Neutrophil (primary cell): ENCODE measurements around the gene GNA12.

Source experiments
- H3K27ac ChIP-seq: fragments of 200-600 bp; sonication (generic); 2 replicates; pipeline ENCODE4 v1.5.1; 2016; ENCODE audit warnings: mild to moderate bottlenecking, moderate library complexity
- H3K27me3 ChIP-seq: fragments of 200-600 bp; sonication (generic); 2 replicates; pipeline ENCODE4 v1.6.0; 2016; ENCODE audit warnings: mild to moderate bottlenecking
- H3K36me3 ChIP-seq: fragments of 200-600 bp; sonication (generic); 2 replicates; pipeline ENCODE4 v1.5.1; 2017
- H3K4me1 ChIP-seq, 2 experiments: fragments of 200-600 bp in 1 of 2; sonication (generic) in 1 of 2; 1 replicate in 1 of 2; 2 replicates in 1 of 2; pipeline versions ENCODE4 v1.5.1 to v1.6.1; 2013 to 2016; ENCODE audit warnings: low read depth in 1 of 2, low read length in 1 of 2, mild to moderate bottlenecking in 1 of 2, moderate library complexity in 1 of 2; ENCODE audit not compliant: control insufficient read depth in 1 of 2, insufficient read depth in 1 of 2
- H3K4me3 ChIP-seq, 2 experiments: fragments of 200-600 bp in 1 of 2; sonication (generic) in 1 of 2; 1 replicate in 1 of 2; 2 replicates in 1 of 2; pipeline ENCODE4 v1.5.1; 2013 to 2016; ENCODE audit warnings: low read depth in 1 of 2, low read length in 1 of 2, mild to moderate bottlenecking in 1 of 2, moderate library complexity in 1 of 2
- H3K9me3 ChIP-seq: fragments of 200-600 bp; sonication (generic); 2 replicates; pipeline ENCODE4 v1.5.1; 2016
- TF ChIP-seq, protein P1 (sequence below): fragments of 200-600 bp; sonication (generic); IDR thresholded peaks from 2 replicates; pipeline ENCODE4 v1.5.1; 2016; ENCODE audit warnings: antibody characterized with exemption

GNA12 gene

DNA sequence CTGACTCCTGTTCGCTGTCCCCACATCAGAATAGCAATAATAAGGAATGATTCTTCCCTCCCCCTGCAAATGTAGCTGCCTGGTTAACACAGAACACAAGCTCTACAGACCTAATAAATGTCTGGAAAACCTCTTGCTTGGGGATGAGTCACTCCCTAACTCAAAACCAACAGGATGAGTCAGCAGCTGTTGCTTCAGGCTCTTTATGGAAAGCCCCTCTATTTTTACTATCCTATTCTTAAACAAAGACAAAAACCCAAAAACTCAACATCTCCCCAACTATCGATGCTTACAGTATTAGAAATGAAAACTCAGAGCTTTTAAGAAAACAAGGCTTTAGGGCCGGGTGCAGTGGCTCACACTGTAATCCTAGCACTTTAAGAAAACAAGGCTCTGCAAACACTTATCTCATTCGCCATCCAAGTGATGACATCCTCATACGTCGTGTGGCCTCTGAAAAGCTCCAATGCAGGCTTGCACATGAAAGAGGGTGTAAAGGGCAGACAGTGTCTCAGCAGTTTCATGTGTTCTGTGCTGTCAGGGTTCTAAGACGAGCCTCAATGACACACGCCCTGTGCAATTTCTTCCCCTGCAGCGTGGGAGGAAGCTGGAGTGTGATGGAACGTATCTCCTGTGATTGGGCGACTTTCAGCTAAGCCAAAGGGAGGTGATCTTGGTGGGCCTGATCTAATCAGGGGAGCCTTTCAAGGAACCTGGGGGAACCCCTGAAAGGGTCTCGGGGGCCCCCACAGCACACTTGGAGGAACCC lies 86.0 kb downstream of the GNA12 start:
- Histone ChIP-seq H3K4me1 (no peaks in the 10 kb centered on the region), H3K36me3 (no peaks in the 10 kb centered on the region), H3K4me3 (no peak overlapping the region), H3K27ac (no peak overlapping the region), H3K27me3 (no peaks in the 10 kb centered on the region), H3K9me3 (no peaks in the 10 kb centered on the region)
- TF ChIP-seq, protein P1, sequence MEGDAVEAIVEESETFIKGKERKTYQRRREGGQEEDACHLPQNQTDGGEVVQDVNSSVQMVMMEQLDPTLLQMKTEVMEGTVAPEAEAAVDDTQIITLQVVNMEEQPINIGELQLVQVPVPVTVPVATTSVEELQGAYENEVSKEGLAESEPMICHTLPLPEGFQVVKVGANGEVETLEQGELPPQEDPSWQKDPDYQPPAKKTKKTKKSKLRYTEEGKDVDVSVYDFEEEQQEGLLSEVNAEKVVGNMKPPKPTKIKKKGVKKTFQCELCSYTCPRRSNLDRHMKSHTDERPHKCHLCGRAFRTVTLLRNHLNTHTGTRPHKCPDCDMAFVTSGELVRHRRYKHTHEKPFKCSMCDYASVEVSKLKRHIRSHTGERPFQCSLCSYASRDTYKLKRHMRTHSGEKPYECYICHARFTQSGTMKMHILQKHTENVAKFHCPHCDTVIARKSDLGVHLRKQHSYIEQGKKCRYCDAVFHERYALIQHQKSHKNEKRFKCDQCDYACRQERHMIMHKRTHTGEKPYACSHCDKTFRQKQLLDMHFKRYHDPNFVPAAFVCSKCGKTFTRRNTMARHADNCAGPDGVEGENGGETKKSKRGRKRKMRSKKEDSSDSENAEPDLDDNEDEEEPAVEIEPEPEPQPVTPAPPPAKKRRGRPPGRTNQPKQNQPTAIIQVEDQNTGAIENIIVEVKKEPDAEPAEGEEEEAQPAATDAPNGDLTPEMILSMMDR: no peak

DNA sequence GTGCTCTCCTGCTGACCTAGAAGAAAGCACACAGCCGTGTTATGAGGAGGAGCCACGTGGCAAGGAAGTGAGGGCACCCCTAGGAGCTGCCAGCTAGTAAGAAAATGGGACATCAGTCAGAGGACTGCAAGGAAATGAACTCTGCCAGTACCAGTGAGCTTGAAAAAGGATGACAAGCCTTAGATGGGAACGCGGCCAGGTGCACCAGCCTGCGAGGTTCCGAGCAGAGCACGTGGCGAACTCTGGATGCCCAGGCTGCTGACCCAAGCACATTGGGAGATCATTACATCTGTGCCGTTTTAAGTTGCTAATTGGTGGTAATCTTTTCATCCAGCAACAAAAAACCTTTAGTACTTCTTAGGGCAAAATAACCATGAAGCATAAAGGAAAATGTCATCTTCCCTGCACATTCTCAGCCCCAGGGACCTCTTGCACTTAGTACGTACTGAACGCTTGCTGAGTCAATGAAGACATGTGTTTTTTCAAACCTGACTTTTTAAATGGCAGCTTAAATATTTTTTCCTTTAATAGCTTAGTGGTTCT lies 86.7 kb downstream of the GNA12 start:
- Histone ChIP-seq H3K27ac (no peak overlapping the region), H3K36me3 (no peaks in the 10 kb centered on the region), H3K27me3 (no peaks in the 10 kb centered on the region), H3K4me1 (no peaks in the 10 kb centered on the region), H3K9me3 (no peaks in the 10 kb centered on the region), H3K4me3 (no peak overlapping the region)
- TF ChIP-seq, protein P1: no peak

DNA sequence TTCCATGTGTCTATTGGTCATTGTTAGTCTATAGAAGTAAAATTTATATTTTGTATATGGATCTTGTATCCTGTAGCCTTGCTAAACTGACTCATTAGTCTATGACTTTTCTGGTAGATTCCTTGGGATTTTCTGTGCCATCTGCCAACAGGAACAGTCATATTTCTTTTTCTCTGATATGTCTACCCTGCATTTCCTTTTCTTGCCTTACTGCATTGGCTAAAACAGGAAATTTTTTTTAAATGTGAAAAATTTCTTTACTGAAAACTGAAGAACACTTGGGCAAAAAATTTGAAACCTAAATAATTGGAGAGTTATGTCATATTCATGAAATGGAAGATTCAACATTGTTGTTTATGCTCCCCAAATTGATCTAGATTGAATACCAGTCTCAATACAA lies 88.6 kb downstream of the GNA12 start:
- Histone ChIP-seq H3K4me3 (no peak overlapping the region), H3K4me1 (no peaks in the 10 kb centered on the region), H3K36me3 (no peaks in the 10 kb centered on the region), H3K27ac (no peak overlapping the region), H3K27me3 (no peaks in the 10 kb centered on the region), H3K9me3 (no peaks in the 10 kb centered on the region)
- TF ChIP-seq, protein P1: no peak

DNA sequence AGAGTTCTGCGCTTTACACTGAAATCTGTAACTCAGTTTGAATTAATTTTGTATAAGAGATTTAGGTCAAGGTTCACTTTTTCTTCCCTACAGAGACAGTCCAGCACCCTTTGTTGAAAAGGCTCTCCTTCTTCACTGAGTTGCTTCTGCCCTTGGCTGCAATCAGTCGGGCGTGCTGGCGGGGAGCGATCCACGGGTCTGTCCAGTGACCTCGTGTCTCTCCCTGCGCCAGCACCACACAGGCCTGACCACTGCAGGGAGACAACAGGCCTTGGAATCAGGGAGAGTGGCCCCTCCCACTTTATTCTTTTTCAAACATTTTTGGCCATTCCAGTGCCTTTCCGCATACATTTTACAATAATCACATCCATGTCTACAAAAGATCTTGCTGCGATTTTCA lies 89.2 kb downstream of the GNA12 start:
- no peaks in the 10 kb centered on the region for H3K9me3 ChIP-seq
- TF ChIP-seq, protein P1: no peak

DNA sequence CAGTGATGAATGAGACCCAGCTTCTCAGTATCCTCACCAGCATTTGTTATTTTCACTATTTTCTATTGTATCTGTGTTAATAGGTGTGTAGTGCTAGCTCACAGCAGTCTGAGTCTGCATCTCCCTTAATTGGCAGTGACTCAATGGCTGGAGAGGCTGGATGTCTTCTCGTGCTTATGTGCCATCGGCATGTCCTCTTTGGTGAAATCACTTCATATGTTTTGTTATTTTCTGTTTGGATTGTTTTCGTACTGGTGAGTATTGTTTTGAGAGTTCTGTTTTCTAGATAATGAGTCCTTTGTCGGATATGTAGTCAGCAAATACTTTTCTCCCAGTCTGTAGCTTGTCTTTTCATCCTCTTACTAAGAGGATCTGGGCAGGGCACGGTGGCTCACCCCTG lies 90.0 kb downstream of the GNA12 start:
- Histone ChIP-seq H3K9me3 (no peaks in the 10 kb centered on the region), H3K27me3 (no peaks in the 10 kb centered on the region), H3K4me1 (no peaks in the 10 kb centered on the region), H3K36me3 (no peaks in the 10 kb centered on the region), H3K4me3 (no peak overlapping the region), H3K27ac (no peak overlapping the region)
- TF ChIP-seq, protein P1: no peak

More for the DNA sequence above, 89.2 kb downstream of the GNA12 start:
- no peak overlapping the region for H3K27ac ChIP-seq
- H3K36me3 ChIP-seq: no peaks in the 10 kb centered on the region
- no peak overlapping the region for H3K4me3 ChIP-seq
- H3K4me1 ChIP-seq: no peaks in the 10 kb centered on the region
- no peaks in the 10 kb centered on the region for H3K27me3 ChIP-seq
